K562 (cell line): ENCODE data around the gene HSPB3. TPM values are rescaled to one million over a fixed set of nuclear protein-coding genes. Genes with fewer than 3 reads are reported as not detected.
A peak's percentile ranks its signal among the peaks of the same experiment; 100 is the strongest.

ENCODE experiments used
- ATAC-seq: fragments of 200-7000 bp; cut with Tn5 transposase; 3 replicates; pipeline ENCODE4 v1.9.1; 2020; ENCODE audit warnings: moderate library complexity
- BruUV-seq: library from RNA; stranded (reverse); fragments of 400-500 nt; replicated peaks from 2 replicates; lab custom pipeline; 2021; lab: Mats Ljungman, UMichigan
- CTCF ChIA-PET: fragments of 300-600 bp; formaldehyde crosslinking; extraction: SDS; loops from one replicate; lab custom pipeline; 2021; ENCODE audit warnings: low intra/inter-chr PET ratio; lab: Yijun Ruan, JAX
- POLR2A ChIA-PET: fragments of 300-600, 350-650 bp; sonication (Branson Sonifier 250); formaldehyde crosslinking; extraction: SDS; loops from one replicate; lab custom pipeline; 2021; ENCODE audit warnings: antibody characterized with exemption, inconsistent platforms; lab: Yijun Ruan, JAX
- DNase-seq, 4 experiments: peaks; one replicate each; pipeline versions ENCODE4 v3.0.0 to v3.0.0-alpha.2; 2011 to 2018; ENCODE audit warnings: low spot score in 3 of 4, mixed read lengths in 3 of 4; ENCODE audit errors: extremely low read depth in 1 of 4
- FAIRE-seq: peaks from 2 replicates; lab custom pipeline; 2011; peaks lifted over from hg19 to GRCh38; lab: Jason Lieb, UNC
- H2AFZ ChIP-seq: 2 replicates; pipeline ENCODE4 v1.6.0; 2011; ENCODE audit warnings: low read depth, low read length, control low read depth, inconsistent platforms
- H3K27ac ChIP-seq: fragments of 200-600 bp; 3 replicates; pipeline ENCODE4 v1.8.0; 2011; ENCODE audit warnings: low read depth, mild to moderate bottlenecking, control low read depth, inconsistent platforms, low read length, moderate library complexity, mixed read lengths; ENCODE audit errors: extremely low read depth
- H3K27me3 ChIP-seq, 2 experiments: fragments of 300-600 bp in 1 of 2; 2 replicates in 1 of 2; 3 replicates in 1 of 2; pipeline versions ENCODE4 v1.6.0 to v1.8.0; 2011; ENCODE audit warnings: inconsistent platforms in 2 of 2, low read length in 2 of 2, mild to moderate bottlenecking in 1 of 2, mixed read lengths in 1 of 2, moderate library complexity in 1 of 2; ENCODE audit not compliant: control insufficient read depth in 2 of 2, insufficient read depth in 2 of 2
- H3K36me3 ChIP-seq: fragments of 300-600 bp; 3 replicates; pipeline ENCODE4 v1.8.0; 2011; ENCODE audit warnings: mild to moderate bottlenecking, low read length, inconsistent platforms; ENCODE audit not compliant: control insufficient read depth, insufficient read depth
- H3K4me1 ChIP-seq, 2 experiments: fragments of 200-600 bp in 1 of 2; replicated peaks in 1 of 2; 2 replicates in 1 of 2; 3 replicates in 1 of 2; pipeline versions ENCODE4 v1.5.1 to v1.8.0; 2011; ENCODE audit warnings: inconsistent platforms in 2 of 2, low read length in 2 of 2, mild to moderate bottlenecking in 1 of 2, mixed read lengths in 1 of 2, moderate library complexity in 1 of 2; ENCODE audit not compliant: control insufficient read depth in 2 of 2, insufficient read depth in 2 of 2
- H3K4me2 ChIP-seq: 2 replicates; pipeline ENCODE4 v1.6.1; 2011; ENCODE audit warnings: low read length, control low read depth, inconsistent platforms, mixed read lengths; ENCODE audit not compliant: insufficient read depth
- H3K4me3 ChIP-seq: fragments of 200-600 bp; sonication (generic), shearing (Covaris generic); 2 replicates; pipeline ENCODE4 v1.5.1; 2016; ENCODE audit warnings: control low read depth, inconsistent platforms
- H3K79me2 ChIP-seq: fragments of 200-600 bp; 3 replicates; pipeline ENCODE4 v1.8.0; 2011; ENCODE audit warnings: low read length, inconsistent platforms; ENCODE audit not compliant: control insufficient read depth, insufficient read depth
- H3K9ac ChIP-seq, 2 experiments: 2 replicates each; pipeline versions ENCODE4 v1.6.0 to v1.6.1; 2011; ENCODE audit warnings: low read depth in 2 of 2, low read length in 2 of 2, control low read depth in 1 of 2, inconsistent platforms in 1 of 2, mild to moderate bottlenecking in 1 of 2, mixed read lengths in 1 of 2; ENCODE audit not compliant: insufficient read depth in 1 of 2
- H3K9me1 ChIP-seq: one replicate; pipeline ENCODE4 v1.6.0; 2011; ENCODE audit warnings: inconsistent platforms, mild to moderate bottlenecking, low read length, moderate library complexity; ENCODE audit not compliant: control insufficient read depth, insufficient read depth
- H3K9me3 ChIP-seq: replicated peaks from 2 replicates; pipeline ENCODE4 v1.5.1; 2011; ENCODE audit warnings: low read depth, low read length, inconsistent platforms; ENCODE audit not compliant: control insufficient read depth, insufficient read depth
- H4K20me1 ChIP-seq: replicated peaks from 2 replicates; pipeline ENCODE4 v1.6.1; 2011; ENCODE audit warnings: low read length, inconsistent platforms, mixed read lengths; ENCODE audit not compliant: control insufficient read depth, insufficient read depth
- DIDO1 ChIP-seq: fragments of 450-650 bp; IDR thresholded peaks from 2 replicates; pipeline ENCODE4 v1.6.1; 2016; ENCODE audit warnings: low read depth, missing biosample characterization, missing genetic modification characterization
- GABPB2 ChIP-seq: fragments of 250-450 bp; sonication (Bioruptor Pico); conservative IDR thresholded peaks from 2 replicates; pipeline ENCODE4 v1.5.1; 2021; ENCODE audit warnings: mild to moderate bottlenecking
- HLTF ChIP-seq: fragments of 450-650 bp; IDR thresholded peaks from 2 replicates; pipeline ENCODE4 v1.6.1; 2016
- MEIS2 ChIP-seq: fragments of 450-650 bp; IDR thresholded peaks from 2 replicates; pipeline ENCODE4 v1.6.1; 2014; ENCODE audit warnings: mild to moderate bottlenecking; ENCODE audit not compliant: partially characterized antibody
- NFIC ChIP-seq: fragments of 450-650 bp; IDR thresholded peaks from 2 replicates; pipeline ENCODE4 v1.6.1; 2017; ENCODE audit warnings: mild to moderate bottlenecking, inconsistent platforms
- OTX1 ChIP-seq: fragments of 450-650 bp; formaldehyde crosslinking; IDR thresholded peaks from 2 replicates; pipeline ENCODE4 v1.4.0; 2022; ENCODE audit warnings: mild to moderate bottlenecking
- PBX2 ChIP-seq, 2 experiments: IDR thresholded peaks in 1 of 2; conservative IDR thresholded peaks in 1 of 2; 2 replicates each; pipeline ENCODE4 v1.6.1; 2016; ENCODE audit warnings: low read depth in 2 of 2, mild to moderate bottlenecking in 1 of 2, missing compliant biosample characterization in 1 of 2, missing genetic modification characterization in 1 of 2, moderate library complexity in 1 of 2
- POLR2AphosphoS2 ChIP-seq: IDR thresholded peaks from 2 replicates; pipeline ENCODE4 v1.6.1; 2012; ENCODE audit warnings: low read length, improper control_type of control experiment
- ZNF282 ChIP-seq: sonication (generic); formaldehyde crosslinking; IDR thresholded peaks from 2 replicates; pipeline ENCODE4 v1.8.1; 2023; ENCODE audit warnings: missing genetic modification reagents
- ZNF79 ChIP-seq: fragments of 250-450 bp; sonication (Bioruptor Pico); IDR thresholded peaks from 2 replicates; pipeline ENCODE4 v1.4.0; 2020; ENCODE audit warnings: low read depth, mild to moderate bottlenecking, moderate library complexity
- WGBS: fragments of 100-300 bp; shearing (Covaris generic); methylation state at CpG from one replicate; pipeline ENCODE4 v1.1.6; 2016; ENCODE audit warnings: low coverage, mixed read lengths; ENCODE audit not compliant: insufficient coverage; ENCODE audit errors: missing lambda C conversion rate; 5-methylcytosine and 5-hydroxymethylcytosine counted together
- in situ Hi-C: fragments of 300-500 bp; cut with MboI; formaldehyde crosslinking; loops from 4 replicates; pipeline ENCODE4 v1.15.0; 2018; ENCODE audit warnings: inconsistent platforms, mixed read lengths
- intact Hi-C: fragments of 100-400 bp; cut with micrococcal nuclease; formaldehyde crosslinking; loops from 2 replicates; pipeline ENCODE4 v1.14.2; 2022
- polyA plus RNA-seq, 8 experiments: library from polyadenylated mRNA; depleted of rRNA in 4 of 8; stranded (reverse) in 5 of 8; unstranded in 3 of 8; fragments of >200 nt; fragmentation: Nextera tagmentation in 2 of 8; fragmentation: Illumina TruSeq in 1 of 8; extraction: Ambion mirVana in 2 of 8; extraction: Trizol in 1 of 8; gene quantifications; 2 replicates each; pipeline versions ENCODE4 v1.2.1 to v1.2.3, GENCODE V29; 2011 to 2014; ENCODE audit warnings: inconsistent platforms in 1 of 8, missing spikeins in 1 of 8
- total RNA-seq, 7 experiments: library from RNA; depleted of rRNA in 6 of 7; stranded (reverse); fragments of >200 nt in 6 of 7; fragmentation: Illumina TruSeq in 2 of 7; extraction: Trizol in 2 of 7; gene quantifications; 2 replicates each; pipeline versions ENCODE4 v1.2.1 to v1.2.3, GENCODE V29; 2011 to 2021; ENCODE audit warnings: low replicate concordance in 1 of 7

Gene HSPB3
- total and polyA plus RNA-seq, 9 of the 15 experiments (the other 6 are each of a cell fraction or from before 2014, with no cell fraction given) = 2.4 to 6.3 (median 3.4) TPM

- peaks cover 0 to 8% of the 10 kb centered on the region in 2 experiments; a peak in 3 of 5 replicates for H3K4me1 ChIP-seq
- CTCF ChIA-PET = no interaction called here
- FAIRE-seq = no peak
Measured at GRCh38 chr5:54453046-54453445, 2.5 kb upstream of the HSPB3 start.

More at GRCh38 chr5:54453046-54453445, 2.5 kb upstream of the HSPB3 start:
- TF ChIP-seq NFIC (no peak), DIDO1 (tag) (no peak), MEIS2 (peak; percentile 27), GABPB2 (CRISPR knock-in tag) (no peak), OTX1 (CRISPR knock-in tag) (no peak), ZNF79 (CRISPR knock-in tag) (no peak), ZNF282 (CRISPR knock-in tag) (no peak), HLTF (no peak), PBX2 (CRISPR knock-in tag; IDR thresholded peaks at IDR 0.05; ENCODE audit: low read depth) (no peak), PBX2 (tag; conservative IDR thresholded peaks at IDR 0.05; ENCODE audit: low read depth) (peak; percentile 40; the same call in 1 of the 2 replicates), POLR2AphosphoS2 (no peak)
- 79% methylated on average over 3 of the region's 3 CpGs for WGBS
- no peak for ATAC-seq
- no peak overlapping the region for H2AFZ ChIP-seq
- no peaks in the 10 kb centered on the region for H3K27me3 ChIP-seq
- no TSS peak for BruUV-seq
- H3K9me3 ChIP-seq = no peaks in the 10 kb centered on the region
- peaks cover 7% of the 10 kb centered on the region; the same call in 2 of the 3 replicates for H3K36me3 ChIP-seq
- no peak overlapping the region for H3K9ac ChIP-seq
- no peaks in the 10 kb centered on the region for H3K79me2 ChIP-seq
- intact Hi-C loops (no loop called here), in situ Hi-C loops (no loop called here)
- no peak overlapping the region for H3K27ac ChIP-seq
- POLR2A ChIA-PET = no interaction called here
- H3K4me2 ChIP-seq = no peak overlapping the region
- no peaks in the 10 kb centered on the region for H4K20me1 ChIP-seq
- no peaks in the 10 kb centered on the region for H3K9me1 ChIP-seq
- no peak for DNase-seq
- no peak overlapping the region for H3K4me3 ChIP-seq
